DMS153 treated with DMSO at 0.1 percent for 48 hours (cell line): Measurements from ENCODE around the gene UNC50.

Experiments
- DNase-seq: peaks from one replicate; lab custom pipeline; 2025; ENCODE audit not compliant: unreplicated experiment; lab: John Stamatoyannopoulos, UW

UNC50 gene

DNA sequence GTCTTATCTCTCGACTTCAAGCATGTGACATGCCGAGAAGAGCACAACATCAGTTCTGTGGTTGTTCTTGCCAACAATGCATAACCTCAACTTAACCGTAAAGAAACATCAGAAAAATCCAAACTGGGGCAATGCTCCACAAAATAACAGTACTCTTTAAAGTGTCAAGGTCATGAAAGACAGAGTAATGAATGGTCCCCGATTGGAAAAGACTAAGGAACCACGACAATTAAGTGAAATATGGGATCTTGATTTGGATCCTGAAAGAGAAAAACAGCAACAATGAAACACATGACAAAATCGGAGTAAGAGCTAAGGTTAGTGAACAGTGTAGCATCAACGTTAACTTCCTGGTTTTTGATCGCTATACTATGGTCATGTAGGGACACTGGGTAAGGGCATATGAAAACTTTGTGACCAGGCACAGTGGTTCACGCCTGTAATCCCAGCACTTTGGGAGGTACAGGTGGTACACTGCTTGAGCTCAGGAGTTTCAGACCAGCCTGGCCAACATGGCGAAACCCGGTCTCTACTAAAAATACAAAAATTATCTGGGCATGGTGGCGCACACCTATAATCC, 55.2 kb downstream of the UNC50 start:
- no peak for DNase-seq

- no peak for DNase-seq
Observed at GRCh38 chr2:98664323-98664722, 55.9 kb downstream of the UNC50 start.

GRCh38 chr2:98665677-98666076, 57.3 kb downstream of the UNC50 start:
- DNase-seq: no peak
